WTC11 (cell line): Measurements from ENCODE around the gene DCLK1. TPM values are rescaled to one million over a fixed set of nuclear protein-coding genes. Genes with fewer than 3 reads are reported as not detected.
A peak's percentile ranks its signal among the peaks of the same experiment; 100 is the strongest.

ENCODE experiments used
- ATAC-seq: fragments of 200-7000 bp; cut with Tn5 transposase; 2 replicates; pipeline ENCODE4 v1.10.0; 2021; ENCODE audit warnings: mild to moderate bottlenecking, moderate library complexity
- CTCF ChIA-PET: fragments of 300-600 bp; sonication (Branson Sonifier 250); formaldehyde crosslinking; loops from one replicate; lab custom pipeline; 2021; ENCODE audit warnings: antibody characterized with exemption; lab: Charles Lee
- POLR2A ChIA-PET: fragments of 350-600 bp; sonication (Branson Sonifier 250); formaldehyde crosslinking; loops from one replicate; lab custom pipeline; 2021; ENCODE audit warnings: antibody characterized with exemption; lab: Charles Lee
- DNase-seq: peaks from one replicate; pipeline ENCODE4 v3.0.0; 2021; ENCODE audit warnings: low spot score
- H3K27ac Mint-ChIP-seq: 2 replicates; pipeline ENCODE4 v1.8.0; 2021; ENCODE audit warnings: mixed read lengths
- H3K27me3 Mint-ChIP-seq: 2 replicates; pipeline ENCODE4 v1.8.0; 2021; ENCODE audit warnings: low read depth, mild to moderate bottlenecking, moderate library complexity, mixed read lengths
- H3K36me3 Mint-ChIP-seq: 2 replicates; pipeline ENCODE4 v1.8.0; 2021; ENCODE audit warnings: mixed read lengths
- H3K4me1 Mint-ChIP-seq: 2 replicates; pipeline ENCODE4 v1.8.0; 2022; ENCODE audit warnings: mixed read lengths
- H3K4me3 Mint-ChIP-seq: 2 replicates; pipeline ENCODE4 v1.8.0; 2021; ENCODE audit warnings: mild to moderate bottlenecking, moderate library complexity, mixed read lengths
- H3K9me3 Mint-ChIP-seq: 2 replicates; pipeline ENCODE4 v1.8.0; 2021; ENCODE audit warnings: mixed read lengths
- ATF1 ChIP-seq: sonication (generic); formaldehyde crosslinking; IDR thresholded peaks from 2 replicates; pipeline ENCODE4 v1.8.1; 2023; ENCODE audit warnings: mild to moderate bottlenecking, moderate library complexity, missing genetic modification reagents
- ESRRA ChIP-seq: sonication (generic); formaldehyde crosslinking; IDR thresholded peaks from 2 replicates; pipeline ENCODE4 v1.8.1; 2022; ENCODE audit warnings: mild to moderate bottlenecking, missing genetic modification reagents, borderline replicate concordance
- ETV6 ChIP-seq: sonication (generic); formaldehyde crosslinking; IDR thresholded peaks from 2 replicates; pipeline ENCODE4 v1.8.1; 2022; ENCODE audit warnings: mild to moderate bottlenecking, missing genetic modification reagents
- FOXK1 ChIP-seq: sonication (generic); formaldehyde crosslinking; IDR thresholded peaks from 2 replicates; pipeline ENCODE4 v1.8.0; 2022; ENCODE audit warnings: mild to moderate bottlenecking, moderate library complexity, missing genetic modification reagents
- FOXP1 ChIP-seq: sonication (generic); formaldehyde crosslinking; IDR thresholded peaks from 2 replicates; pipeline ENCODE4 v1.8.0; 2022; ENCODE audit warnings: missing genetic modification reagents, mild to moderate bottlenecking, moderate library complexity, borderline replicate concordance
- GABPB1 ChIP-seq: sonication (generic); formaldehyde crosslinking; IDR thresholded peaks from 2 replicates; pipeline ENCODE4 v1.8.1; 2023; ENCODE audit warnings: mild to moderate bottlenecking, missing genetic modification reagents
- MYBL2 ChIP-seq: sonication (generic); formaldehyde crosslinking; IDR thresholded peaks from 2 replicates; pipeline ENCODE4 v1.8.1; 2023; ENCODE audit warnings: mild to moderate bottlenecking, moderate library complexity, missing genetic modification reagents
- NFE2L1 ChIP-seq: sonication (generic); formaldehyde crosslinking; IDR thresholded peaks from 2 replicates; pipeline ENCODE4 v1.8.1; 2023; ENCODE audit warnings: missing genetic modification reagents
- NR2C2 ChIP-seq: sonication (generic); formaldehyde crosslinking; IDR thresholded peaks from 2 replicates; pipeline ENCODE4 v1.8.0; 2022; ENCODE audit warnings: mild to moderate bottlenecking, missing genetic modification reagents
- PRRX2 ChIP-seq: fragments of 250-450 bp; sonication (Bioruptor Pico); IDR thresholded peaks from 2 replicates; pipeline ENCODE4 v1.8.0; 2021; ENCODE audit warnings: mild to moderate bottlenecking
- RELA ChIP-seq: sonication (generic); formaldehyde crosslinking; IDR thresholded peaks from 2 replicates; pipeline ENCODE4 v1.8.1; 2022; ENCODE audit warnings: missing genetic modification reagents, mild to moderate bottlenecking, borderline replicate concordance
- SMAD4 ChIP-seq: sonication (generic); formaldehyde crosslinking; IDR thresholded peaks from 2 replicates; pipeline ENCODE4 v1.8.0; 2022; ENCODE audit warnings: mild to moderate bottlenecking, missing genetic modification reagents
- TEAD4 ChIP-seq: sonication (generic); formaldehyde crosslinking; IDR thresholded peaks from 2 replicates; pipeline ENCODE4 v1.8.0; 2022; ENCODE audit warnings: mild to moderate bottlenecking, missing genetic modification reagents
- ZNF396 ChIP-seq: fragments of 250-450 bp; sonication (Bioruptor Pico); IDR thresholded peaks from 2 replicates; pipeline ENCODE4 v1.8.0; 2021; ENCODE audit warnings: mild to moderate bottlenecking, moderate library complexity, borderline replicate concordance
- total RNA-seq: library from RNA; stranded (reverse); gene quantifications from 3 replicates; pipeline ENCODE4 v1.2.3, GENCODE V29; 2021
- TF ChIP-seq, protein P1 (sequence below): fragments of 250-450 bp; sonication (Bioruptor Pico); IDR thresholded peaks from 2 replicates; pipeline ENCODE4 v2.1.2; 2022; ENCODE audit warnings: mild to moderate bottlenecking, moderate library complexity
- TF ChIP-seq, protein P2 (sequence below): sonication (generic); formaldehyde crosslinking; IDR thresholded peaks from 2 replicates; pipeline ENCODE4 v1.8.1; 2022; ENCODE audit warnings: missing genetic modification reagents, borderline replicate concordance
- TF ChIP-seq, protein P3 (sequence below): sonication (generic); formaldehyde crosslinking; IDR thresholded peaks from 2 replicates; pipeline ENCODE4 v1.8.1; 2023; ENCODE audit warnings: mild to moderate bottlenecking, missing genetic modification reagents
- TF ChIP-seq, protein P4 (sequence below): sonication (generic); formaldehyde crosslinking; IDR thresholded peaks from 2 replicates; pipeline ENCODE4 v1.8.0; 2022; ENCODE audit warnings: mild to moderate bottlenecking, missing genetic modification reagents
- TF ChIP-seq, protein P5 (sequence below): fragments of 200-600 bp; IDR thresholded peaks from 2 replicates; pipeline ENCODE4 v1.8.0; 2022; ENCODE audit warnings: antibody characterized with exemption
- TF ChIP-seq, protein P6 (sequence below): sonication (generic); formaldehyde crosslinking; IDR thresholded peaks from 2 replicates; pipeline ENCODE4 v1.8.1; 2023; ENCODE audit warnings: mild to moderate bottlenecking, missing genetic modification reagents
- TF ChIP-seq, protein P7 (sequence below): sonication (generic); formaldehyde crosslinking; IDR thresholded peaks from 2 replicates; pipeline ENCODE4 v1.8.1; 2023; ENCODE audit warnings: mild to moderate bottlenecking, missing genetic modification reagents, moderate library complexity
- TF ChIP-seq, protein P8 (sequence below): fragments of 250-450 bp; sonication (Bioruptor Pico); IDR thresholded peaks from 2 replicates; pipeline ENCODE4 v1.9.0; 2021; ENCODE audit warnings: mild to moderate bottlenecking

DCLK1 gene
- total RNA-seq, 1 experiment from 2014 or later: 18.5 TPM

DNA sequence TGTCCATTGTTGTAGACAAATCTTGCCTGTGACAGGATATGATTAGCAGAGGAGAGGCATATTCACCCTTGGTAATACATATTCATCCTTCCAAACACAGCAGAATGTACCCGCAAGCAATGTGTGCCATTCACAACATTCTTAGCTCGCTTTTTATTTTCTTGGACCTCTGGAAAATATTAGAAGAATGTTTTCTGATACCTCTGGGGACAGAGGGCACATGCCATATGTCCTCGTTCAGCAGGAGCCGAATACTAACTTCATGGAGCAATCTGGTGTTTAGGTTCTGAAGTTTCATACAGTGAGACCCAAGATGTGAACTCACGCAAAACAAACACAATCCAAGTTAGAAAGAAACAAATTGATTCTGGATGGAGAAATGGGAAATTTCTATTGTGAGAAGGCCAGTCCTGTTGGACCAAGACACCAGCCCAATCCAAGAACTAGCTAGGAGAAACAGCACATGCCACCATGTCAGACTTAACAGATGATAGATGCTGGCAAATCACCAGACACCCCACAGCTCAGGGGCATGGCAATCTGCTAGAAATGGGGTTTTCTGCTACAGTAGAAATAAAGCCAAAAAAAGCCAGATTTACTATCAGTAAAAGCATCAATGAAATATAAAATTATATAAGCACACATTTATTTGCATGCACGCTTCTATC, 297.4 kb downstream of the DCLK1 start:
- H3K27ac Mint-ChIP-seq: no peak overlapping the region
- ATAC-seq (no peak), DNase-seq (no peak)
- no peak overlapping the region for H3K4me3 Mint-ChIP-seq
- H3K9me3 Mint-ChIP-seq: no peaks in the 10 kb centered on the region
- peaks cover 10% of the 10 kb centered on the region for H3K4me1 Mint-ChIP-seq
- TF ChIP-seq, protein P1, sequence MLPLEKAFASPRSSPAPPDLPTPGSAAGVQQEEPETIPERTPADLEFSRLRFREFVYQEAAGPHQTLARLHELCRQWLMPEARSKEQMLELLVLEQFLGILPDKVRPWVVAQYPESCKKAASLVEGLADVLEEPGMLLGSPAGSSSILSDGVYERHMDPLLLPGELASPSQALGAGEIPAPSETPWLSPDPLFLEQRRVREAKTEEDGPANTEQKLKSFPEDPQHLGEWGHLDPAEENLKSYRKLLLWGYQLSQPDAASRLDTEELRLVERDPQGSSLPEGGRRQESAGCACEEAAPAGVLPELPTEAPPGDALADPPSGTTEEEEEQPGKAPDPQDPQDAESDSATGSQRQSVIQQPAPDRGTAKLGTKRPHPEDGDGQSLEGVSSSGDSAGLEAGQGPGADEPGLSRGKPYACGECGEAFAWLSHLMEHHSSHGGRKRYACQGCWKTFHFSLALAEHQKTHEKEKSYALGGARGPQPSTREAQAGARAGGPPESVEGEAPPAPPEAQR (CRISPR knock-in tag): no peak
- H3K36me3 Mint-ChIP-seq: no peaks in the 10 kb centered on the region
- ChIA-PET CTCF (no interaction called here), POLR2A (no interaction called here)
- H3K27me3 Mint-ChIP-seq: no peaks in the 10 kb centered on the region

DNA sequence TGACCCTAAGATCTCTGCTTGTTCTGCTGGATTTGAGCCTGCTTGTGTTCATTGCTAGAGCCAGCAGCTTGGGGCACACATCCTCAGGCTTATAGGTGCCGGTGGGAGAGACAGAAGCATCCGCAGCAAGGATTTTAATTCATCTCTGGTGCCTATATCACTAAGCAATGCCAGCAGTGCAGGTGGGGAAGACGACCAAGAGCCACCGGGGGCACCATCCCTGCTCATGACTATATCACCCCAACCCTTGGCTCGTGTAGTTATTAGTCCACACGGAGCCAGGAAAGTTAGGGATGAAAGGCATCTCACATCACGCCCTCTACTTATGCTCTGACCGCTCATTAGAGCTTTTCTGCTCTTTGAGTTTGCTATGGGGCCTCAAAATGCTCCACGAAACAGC, 298.2 kb downstream of the DCLK1 start:
- ATAC-seq (peak; percentile 76), DNase-seq (no peak)
- TF ChIP-seq PRRX2 (CRISPR knock-in tag): no peak
- TF ChIP-seq, protein P2, sequence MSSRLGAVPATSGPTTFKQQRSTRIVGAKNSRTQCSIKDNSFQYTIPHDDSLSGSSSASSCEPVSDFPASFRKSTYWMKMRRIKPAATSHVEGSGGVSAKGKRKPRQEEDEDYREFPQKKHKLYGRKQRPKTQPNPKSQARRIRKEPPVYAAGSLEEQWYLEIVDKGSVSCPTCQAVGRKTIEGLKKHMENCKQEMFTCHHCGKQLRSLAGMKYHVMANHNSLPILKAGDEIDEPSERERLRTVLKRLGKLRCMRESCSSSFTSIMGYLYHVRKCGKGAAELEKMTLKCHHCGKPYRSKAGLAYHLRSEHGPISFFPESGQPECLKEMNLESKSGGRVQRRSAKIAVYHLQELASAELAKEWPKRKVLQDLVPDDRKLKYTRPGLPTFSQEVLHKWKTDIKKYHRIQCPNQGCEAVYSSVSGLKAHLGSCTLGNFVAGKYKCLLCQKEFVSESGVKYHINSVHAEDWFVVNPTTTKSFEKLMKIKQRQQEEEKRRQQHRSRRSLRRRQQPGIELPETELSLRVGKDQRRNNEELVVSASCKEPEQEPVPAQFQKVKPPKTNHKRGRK: no peak
- no peak for TF ChIP-seq FOXK1 (CRISPR knock-in tag)
- Mint-ChIP-seq H3K27ac (no peak overlapping the region), H3K4me3 (no peak overlapping the region), H3K27me3 (no peaks in the 10 kb centered on the region), H3K4me1 (peaks cover 10% of the 10 kb centered on the region), H3K36me3 (no peaks in the 10 kb centered on the region), H3K9me3 (no peaks in the 10 kb centered on the region)
- ChIA-PET POLR2A (no interaction called here), CTCF (interaction anchor here (0.6 to 1.5 kb wide), 2 partner anchors 121 to 138 kb away, joined by 3 read pairs; no protein-coding TSS in a partner anchor)

DNA sequence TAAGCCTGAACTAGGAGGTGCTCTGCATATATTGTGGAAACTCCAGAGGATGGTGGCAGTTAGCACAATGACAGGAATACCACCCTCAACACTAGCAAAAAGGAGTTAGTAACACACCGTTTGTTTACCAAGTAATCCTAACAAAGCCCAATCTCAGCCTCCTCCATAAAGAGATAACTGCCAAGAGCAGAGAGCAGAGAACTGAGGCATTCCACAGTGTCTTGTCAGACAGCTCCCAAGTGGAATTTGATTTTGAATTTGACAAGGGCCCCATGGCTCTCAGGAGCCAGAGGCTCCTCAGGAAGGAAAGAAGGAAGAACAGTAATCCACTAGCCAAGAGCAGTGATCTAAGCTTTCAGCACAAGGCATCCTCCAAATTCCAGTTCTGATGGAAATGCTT, 298.6 kb downstream of the DCLK1 start:
- Mint-ChIP-seq H3K4me3 (no peak overlapping the region), H3K27me3 (no peaks in the 10 kb centered on the region), H3K9me3 (0 out of 2 replicates have a peak, but pooled peaks cover under 1% of the 10 kb centered on the region), H3K4me1 (peaks cover 10% of the 10 kb centered on the region), H3K36me3 (0 out of 2 replicates have a peak, but pooled peaks cover 3% of the 10 kb centered on the region), H3K27ac (no peak overlapping the region)
- CTCF ChIA-PET: interaction anchor here (0.6 to 1.5 kb wide), 3 partner anchors 14 to 138 kb away, joined by 3 read pairs; no protein-coding TSS in a partner anchor
- ATAC-seq (no peak), DNase-seq (no peak)
- POLR2A ChIA-PET: no interaction called here
- TF ChIP-seq FOXP1 (CRISPR knock-in tag) (no peak), GABPB1 (CRISPR knock-in tag) (no peak), RELA (CRISPR knock-in tag) (no peak), FOXK1 (CRISPR knock-in tag) (no peak), MYBL2 (no peak), ATF1 (CRISPR knock-in tag) (no peak), NR2C2 (no peak), ESRRA (CRISPR knock-in tag) (no peak), ZNF396 (CRISPR knock-in tag) (no peak), ETV6 (no peak), NFE2L1 (no peak), SMAD4 (CRISPR knock-in tag) (no peak), TEAD4 (CRISPR knock-in tag) (no peak)
- TF ChIP-seq, protein P3, sequence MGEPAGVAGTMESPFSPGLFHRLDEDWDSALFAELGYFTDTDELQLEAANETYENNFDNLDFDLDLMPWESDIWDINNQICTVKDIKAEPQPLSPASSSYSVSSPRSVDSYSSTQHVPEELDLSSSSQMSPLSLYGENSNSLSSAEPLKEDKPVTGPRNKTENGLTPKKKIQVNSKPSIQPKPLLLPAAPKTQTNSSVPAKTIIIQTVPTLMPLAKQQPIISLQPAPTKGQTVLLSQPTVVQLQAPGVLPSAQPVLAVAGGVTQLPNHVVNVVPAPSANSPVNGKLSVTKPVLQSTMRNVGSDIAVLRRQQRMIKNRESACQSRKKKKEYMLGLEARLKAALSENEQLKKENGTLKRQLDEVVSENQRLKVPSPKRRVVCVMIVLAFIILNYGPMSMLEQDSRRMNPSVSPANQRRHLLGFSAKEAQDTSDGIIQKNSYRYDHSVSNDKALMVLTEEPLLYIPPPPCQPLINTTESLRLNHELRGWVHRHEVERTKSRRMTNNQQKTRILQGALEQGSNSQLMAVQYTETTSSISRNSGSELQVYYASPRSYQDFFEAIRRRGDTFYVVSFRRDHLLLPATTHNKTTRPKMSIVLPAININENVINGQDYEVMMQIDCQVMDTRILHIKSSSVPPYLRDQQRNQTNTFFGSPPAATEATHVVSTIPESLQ (CRISPR knock-in tag): no peak
- TF ChIP-seq, protein P4, sequence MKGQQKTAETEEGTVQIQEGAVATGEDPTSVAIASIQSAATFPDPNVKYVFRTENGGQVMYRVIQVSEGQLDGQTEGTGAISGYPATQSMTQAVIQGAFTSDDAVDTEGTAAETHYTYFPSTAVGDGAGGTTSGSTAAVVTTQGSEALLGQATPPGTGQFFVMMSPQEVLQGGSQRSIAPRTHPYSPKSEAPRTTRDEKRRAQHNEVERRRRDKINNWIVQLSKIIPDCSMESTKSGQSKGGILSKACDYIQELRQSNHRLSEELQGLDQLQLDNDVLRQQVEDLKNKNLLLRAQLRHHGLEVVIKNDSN (CRISPR knock-in tag): no peak
- TF ChIP-seq, protein P5, sequence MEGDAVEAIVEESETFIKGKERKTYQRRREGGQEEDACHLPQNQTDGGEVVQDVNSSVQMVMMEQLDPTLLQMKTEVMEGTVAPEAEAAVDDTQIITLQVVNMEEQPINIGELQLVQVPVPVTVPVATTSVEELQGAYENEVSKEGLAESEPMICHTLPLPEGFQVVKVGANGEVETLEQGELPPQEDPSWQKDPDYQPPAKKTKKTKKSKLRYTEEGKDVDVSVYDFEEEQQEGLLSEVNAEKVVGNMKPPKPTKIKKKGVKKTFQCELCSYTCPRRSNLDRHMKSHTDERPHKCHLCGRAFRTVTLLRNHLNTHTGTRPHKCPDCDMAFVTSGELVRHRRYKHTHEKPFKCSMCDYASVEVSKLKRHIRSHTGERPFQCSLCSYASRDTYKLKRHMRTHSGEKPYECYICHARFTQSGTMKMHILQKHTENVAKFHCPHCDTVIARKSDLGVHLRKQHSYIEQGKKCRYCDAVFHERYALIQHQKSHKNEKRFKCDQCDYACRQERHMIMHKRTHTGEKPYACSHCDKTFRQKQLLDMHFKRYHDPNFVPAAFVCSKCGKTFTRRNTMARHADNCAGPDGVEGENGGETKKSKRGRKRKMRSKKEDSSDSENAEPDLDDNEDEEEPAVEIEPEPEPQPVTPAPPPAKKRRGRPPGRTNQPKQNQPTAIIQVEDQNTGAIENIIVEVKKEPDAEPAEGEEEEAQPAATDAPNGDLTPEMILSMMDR: no peak
- TF ChIP-seq, protein P6, sequence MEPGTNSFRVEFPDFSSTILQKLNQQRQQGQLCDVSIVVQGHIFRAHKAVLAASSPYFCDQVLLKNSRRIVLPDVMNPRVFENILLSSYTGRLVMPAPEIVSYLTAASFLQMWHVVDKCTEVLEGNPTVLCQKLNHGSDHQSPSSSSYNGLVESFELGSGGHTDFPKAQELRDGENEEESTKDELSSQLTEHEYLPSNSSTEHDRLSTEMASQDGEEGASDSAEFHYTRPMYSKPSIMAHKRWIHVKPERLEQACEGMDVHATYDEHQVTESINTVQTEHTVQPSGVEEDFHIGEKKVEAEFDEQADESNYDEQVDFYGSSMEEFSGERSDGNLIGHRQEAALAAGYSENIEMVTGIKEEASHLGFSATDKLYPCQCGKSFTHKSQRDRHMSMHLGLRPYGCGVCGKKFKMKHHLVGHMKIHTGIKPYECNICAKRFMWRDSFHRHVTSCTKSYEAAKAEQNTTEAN: no peak
- TF ChIP-seq, protein P7, sequence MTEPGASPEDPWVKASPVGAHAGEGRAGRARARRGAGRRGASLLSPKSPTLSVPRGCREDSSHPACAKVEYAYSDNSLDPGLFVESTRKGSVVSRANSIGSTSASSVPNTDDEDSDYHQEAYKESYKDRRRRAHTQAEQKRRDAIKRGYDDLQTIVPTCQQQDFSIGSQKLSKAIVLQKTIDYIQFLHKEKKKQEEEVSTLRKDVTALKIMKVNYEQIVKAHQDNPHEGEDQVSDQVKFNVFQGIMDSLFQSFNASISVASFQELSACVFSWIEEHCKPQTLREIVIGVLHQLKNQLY: no peak
- TF ChIP-seq, protein P8, sequence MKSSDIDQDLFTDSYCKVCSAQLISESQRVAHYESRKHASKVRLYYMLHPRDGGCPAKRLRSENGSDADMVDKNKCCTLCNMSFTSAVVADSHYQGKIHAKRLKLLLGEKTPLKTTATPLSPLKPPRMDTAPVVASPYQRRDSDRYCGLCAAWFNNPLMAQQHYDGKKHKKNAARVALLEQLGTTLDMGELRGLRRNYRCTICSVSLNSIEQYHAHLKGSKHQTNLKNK: no peak
